Measurements from ENCODE around the gene UBE2Z.
"Not testable (repeated sequence)": the region's sequence is repeated elsewhere in the genome, so short reads cannot be mapped to it uniquely, and the experiment has no call there.

The UBE2Z gene

GRCh38 chr17:48908047-48908843 is at the start of gene UBE2Z:
Gene UBE2Z, plus strand, starts transcription at chr17:48908407. Its CDS starts 97 bp downstream, at chr17:48908504.
- peak; percentile 90 for DNase-seq

GRCh38 chr17:48860034-48860433 is 48.2 kb upstream of the UBE2Z start:
- DNase-seq, result no peak

GRCh38 chr17:48860456-48860855 is 47.8 kb upstream of the UBE2Z start:
- no peak for DNase-seq

GRCh38 chr17:48868916-48869500 is 39.2 kb upstream of the UBE2Z start:
- DNase-seq, result no peak

- no peak for DNase-seq
Observed at GRCh38 chr17:48869821-48870318, 38.3 kb upstream of the UBE2Z start.

GRCh38 chr17:48871035-48871550 is 37.1 kb upstream of the UBE2Z start:
- DNase-seq, result no peak

GRCh38 chr17:48871551-48872351 is 36.5 kb upstream of the UBE2Z start:
- no peak for DNase-seq

GRCh38 chr17:48872409-48872808 is 35.8 kb upstream of the UBE2Z start:
- DNase-seq, result not testable (repeated sequence)

- no peak for DNase-seq
Observed at GRCh38 chr17:48873209-48873608, 35.0 kb upstream of the UBE2Z start.

GRCh38 chr17:48873696-48874443 is 34.3 kb upstream of the UBE2Z start:
- no peak for DNase-seq

GRCh38 chr17:48878920-48879898 is 29.0 kb upstream of the UBE2Z start:
- DNase-seq, result peak; percentile 35

- no peak for DNase-seq
Observed at GRCh38 chr17:48882272-48882671, 25.9 kb upstream of the UBE2Z start.

GRCh38 chr17:48883171-48883570 is 25.0 kb upstream of the UBE2Z start:
- DNase-seq, result no peak

- no peak for DNase-seq
Observed at GRCh38 chr17:48890086-48890485, 18.1 kb upstream of the UBE2Z start.

- DNase-seq, result no peak
Observed at GRCh38 chr17:48892940-48893645, 15.1 kb upstream of the UBE2Z start.

GRCh38 chr17:48893646-48894508 is 14.3 kb upstream of the UBE2Z start:
- no peak for DNase-seq

- no peak for DNase-seq
Observed at GRCh38 chr17:48894886-48895285, 13.3 kb upstream of the UBE2Z start.

- DNase-seq, result no peak
Observed at GRCh38 chr17:48901241-48901640, 7.0 kb upstream of the UBE2Z start.

GRCh38 chr17:48903401-48903800 is 4.8 kb upstream of the UBE2Z start:
- DNase-seq, result no peak

GRCh38 chr17:48904428-48904827 is 3.8 kb upstream of the UBE2Z start:
- DNase-seq, result no peak
